HG03103 (cell line): ENCODE measurements around the gene EPHA2.

Experiments
- ATAC-seq: cut with Tn5 transposase; IDR thresholded peaks from one replicate; pipeline ENCODE4 v1.9.1; 2021; ENCODE audit warnings: low read depth; ENCODE audit not compliant: unreplicated experiment

Gene EPHA2

DNA sequence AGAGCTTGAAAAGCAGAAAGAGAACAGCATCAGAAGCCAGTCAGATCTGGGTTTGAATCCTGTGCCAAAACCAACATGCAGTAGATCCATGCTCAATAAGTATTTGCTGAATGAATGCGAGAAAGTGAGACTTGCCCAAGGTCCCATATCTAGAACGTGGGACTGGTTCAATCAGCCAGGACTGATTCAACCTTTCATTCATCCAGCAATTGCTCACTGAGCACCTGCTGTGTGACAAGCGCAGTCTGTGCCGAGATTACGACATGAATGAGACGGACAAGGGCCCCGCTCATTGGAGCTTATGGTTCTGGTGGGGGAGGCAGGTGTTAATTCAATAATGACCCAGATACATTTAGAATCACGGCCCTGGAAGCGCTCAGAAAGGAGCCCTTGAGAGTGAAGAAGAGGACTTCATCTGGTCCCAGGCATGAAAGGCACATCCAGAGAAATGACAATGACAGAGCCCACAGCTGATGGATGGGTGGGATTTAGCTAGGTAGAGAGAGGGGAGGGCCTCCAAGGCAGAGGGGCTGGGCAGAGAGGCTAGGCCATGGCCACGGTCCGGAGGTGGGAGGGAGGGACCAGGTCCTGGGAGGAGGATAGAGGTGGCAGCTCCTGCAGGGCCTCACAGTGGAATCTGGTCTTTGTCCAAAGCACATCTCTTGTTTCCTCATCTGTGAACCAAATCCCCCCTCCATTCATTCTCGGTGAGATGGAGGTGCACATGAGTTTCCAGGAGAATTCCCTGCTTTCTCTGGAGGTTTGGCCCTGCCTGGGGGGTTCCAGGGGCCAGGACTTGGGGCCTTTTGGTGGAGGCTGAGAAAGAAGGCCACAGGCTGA is 78.2 kb downstream of the EPHA2 start:
- ATAC-seq: no peak

- ATAC-seq: no peak
These were observed 79.0 kb downstream of the EPHA2 start for GRCh38 chr1:16076865-16077238.

GRCh38 chr1:16076031-16076864 is 79.6 kb downstream of the EPHA2 start:
- ATAC-seq: no peak

DNA sequence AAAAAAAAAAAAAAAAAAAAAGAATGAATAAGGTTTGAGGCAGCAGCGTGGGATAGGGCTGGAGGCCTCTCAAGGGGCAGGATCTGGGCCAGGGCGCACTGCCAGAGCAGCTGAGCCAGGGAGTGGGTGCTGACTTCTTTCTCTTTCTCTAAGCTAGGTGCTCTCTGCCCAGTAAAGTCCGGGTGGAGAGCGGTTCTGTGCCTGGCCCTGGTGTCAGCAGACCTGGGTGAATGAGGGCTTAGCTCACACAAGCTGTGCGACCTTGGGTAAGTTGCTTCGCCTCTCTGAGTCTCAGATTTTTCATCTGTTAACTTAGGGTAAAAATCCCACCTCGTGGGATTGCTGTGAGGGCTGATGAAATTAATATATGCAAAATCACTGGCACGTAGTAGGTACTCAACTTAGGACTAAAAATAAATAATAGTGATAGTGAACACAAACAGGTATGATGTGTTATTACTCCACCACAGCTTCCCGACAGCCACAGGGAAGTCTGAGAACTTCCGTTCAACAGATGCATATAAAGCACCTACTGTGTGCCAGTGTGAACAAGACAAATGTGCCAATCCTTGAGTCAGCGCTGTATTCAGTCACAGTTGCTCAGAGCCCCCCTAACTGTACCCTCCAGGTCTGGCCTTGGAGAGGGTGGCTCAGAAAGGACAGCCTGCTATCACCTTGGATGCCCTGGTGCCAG is 80.4 kb downstream of the EPHA2 start:
- ATAC-seq: no peak
